Effector CD4-positive, alpha-beta T cell (primary cell): ENCODE results near the gene SPCS1.

Experiments
- DNase-seq: peaks from one replicate; pipeline ENCODE4 v3.0.0-alpha.2; 2020

The SPCS1 gene

GRCh38 chr3:52733256-52733891 is 27.5 kb downstream of the SPCS1 start:
- DNase-seq: no peak

- no peak for DNase-seq
Observed at GRCh38 chr3:52739730-52740129, 33.8 kb downstream of the SPCS1 start.

DNA sequence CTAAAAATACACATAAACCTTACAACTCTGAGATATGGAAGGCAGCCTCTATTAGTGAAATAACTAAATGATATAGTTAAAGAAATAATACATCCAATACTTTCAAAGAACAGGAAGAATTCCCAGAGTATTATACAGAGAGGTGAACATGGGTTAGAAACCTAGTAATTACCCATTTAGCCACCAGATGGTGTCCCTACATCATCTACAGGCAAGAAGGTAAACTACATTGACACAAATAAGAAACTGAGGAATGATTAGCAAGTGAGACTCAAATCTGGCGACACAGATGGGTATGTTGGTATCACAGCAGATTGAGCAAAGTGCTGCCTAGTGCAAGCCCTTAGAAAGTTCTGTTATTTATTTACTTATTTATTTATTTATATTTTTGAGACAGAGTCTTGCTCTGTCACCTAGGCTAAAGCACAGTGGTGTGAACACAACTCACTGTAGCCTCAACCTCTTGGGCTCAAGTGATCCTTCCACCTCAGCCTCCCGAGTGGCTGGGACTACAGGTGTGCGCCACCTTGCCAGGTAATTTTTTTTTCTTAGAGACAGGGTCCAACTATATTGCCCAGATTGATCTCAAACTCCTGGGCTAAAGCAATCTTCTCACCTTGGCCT is 36.6 kb downstream of the SPCS1 start:
- DNase-seq: no peak

GRCh38 chr3:52743152-52743551 is 37.2 kb downstream of the SPCS1 start:
- no peak for DNase-seq

DNA sequence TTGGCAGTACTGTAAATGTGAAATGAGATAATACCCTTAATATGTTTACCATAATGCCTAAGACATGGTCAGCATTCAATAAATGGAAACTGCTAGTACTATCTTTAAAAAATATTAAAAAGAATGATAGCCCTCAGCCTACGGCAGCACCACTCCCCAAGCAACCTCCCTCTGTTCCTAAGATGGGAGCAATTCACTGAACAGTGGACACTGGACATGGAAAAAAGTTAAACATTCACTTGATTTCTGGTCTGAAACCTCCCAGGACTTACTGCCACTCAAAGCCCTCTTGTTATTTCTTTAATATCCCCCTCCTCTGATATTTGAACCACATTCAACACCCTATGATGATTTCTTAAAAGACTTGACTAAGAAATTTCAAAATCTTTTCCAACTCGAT is 37.8 kb downstream of the SPCS1 start:
- no peak for DNase-seq

GRCh38 chr3:52752045-52752660 is 46.2 kb downstream of the SPCS1 start:
- DNase-seq: no peak

DNA sequence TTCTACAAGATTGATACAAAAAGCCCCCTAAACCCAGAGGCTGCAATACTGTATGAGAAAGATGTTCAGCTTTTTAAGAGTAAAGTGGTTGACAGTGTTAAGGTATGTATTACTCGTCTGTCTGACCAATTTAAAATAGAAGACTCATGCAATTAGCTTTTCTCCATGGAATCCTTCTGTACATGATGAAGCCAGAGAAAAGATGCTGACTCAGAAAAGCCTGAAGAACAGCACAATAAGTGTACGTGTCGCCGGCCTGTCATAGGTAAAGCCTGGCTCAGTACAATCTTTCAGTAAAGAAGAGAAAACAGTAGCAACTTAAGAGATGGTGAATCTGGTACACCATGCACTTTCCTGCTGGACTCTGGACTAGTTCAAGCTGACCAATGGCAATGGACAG is 48.5 kb downstream of the SPCS1 start:
- no peak for DNase-seq

DNA sequence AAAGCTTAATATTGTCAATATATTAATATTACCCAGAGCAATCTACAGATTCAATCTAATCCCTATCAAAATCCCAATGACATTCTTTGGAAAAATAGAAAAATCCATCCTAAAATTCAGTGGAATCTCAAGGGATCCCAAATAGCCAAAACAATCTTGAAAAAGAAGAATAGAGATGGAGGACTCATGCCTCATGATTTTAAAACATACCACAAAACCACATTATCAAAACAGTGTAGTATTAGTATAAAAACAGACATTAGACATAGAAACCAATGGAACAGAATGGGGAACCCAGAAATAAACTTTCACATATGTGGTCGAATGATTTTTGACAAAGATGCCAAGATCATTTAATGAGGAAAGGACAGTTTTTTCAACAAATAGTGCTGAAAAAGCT is 50.2 kb downstream of the SPCS1 start:
- DNase-seq: no peak
